IPS-NIHi11 (cell line): Measurements from ENCODE around the gene RUNX1.
"Not testable (repeated sequence)": the region's sequence is repeated elsewhere in the genome, so short reads cannot be mapped to it uniquely, and the experiment has no call there.

Experiments
- DNase-seq: peaks from one replicate; pipeline ENCODE4 v3.0.0; 2012; ENCODE audit warnings: mixed read lengths, low spot score

The RUNX1 gene

GRCh38 chr21:35016517-35017188 is 32.4 kb downstream of the RUNX1 start:
- DNase-seq, result no peak

GRCh38 chr21:35016071-35016470 is 33.0 kb downstream of the RUNX1 start:
- DNase-seq, result no peak

GRCh38 chr21:35015435-35016024 is 33.6 kb downstream of the RUNX1 start:
- no peak for DNase-seq

GRCh38 chr21:35014302-35015041 is 34.6 kb downstream of the RUNX1 start:
- DNase-seq, result no peak

GRCh38 chr21:35011681-35012080 is 37.4 kb downstream of the RUNX1 start:
- no peak for DNase-seq

- no peak for DNase-seq
These were observed 38.7 kb downstream of the RUNX1 start for GRCh38 chr21:35010447-35010846.

- no peak for DNase-seq
These were observed 41.8 kb downstream of the RUNX1 start for GRCh38 chr21:35007348-35007747.

GRCh38 chr21:35006771-35007170 is 42.3 kb downstream of the RUNX1 start:
- DNase-seq, result no peak

GRCh38 chr21:35006248-35006647 is 42.9 kb downstream of the RUNX1 start:
- DNase-seq, result no peak

GRCh38 chr21:35005560-35006224 is 43.4 kb downstream of the RUNX1 start:
- no peak for DNase-seq

GRCh38 chr21:35005077-35005476 is 44.0 kb downstream of the RUNX1 start:
- no peak for DNase-seq

- DNase-seq, result no peak
These were observed 44.8 kb downstream of the RUNX1 start for GRCh38 chr21:35004314-35004713.

- no peak for DNase-seq
These were observed 46.0 kb downstream of the RUNX1 start for GRCh38 chr21:35002879-35003722.

GRCh38 chr21:34999397-34999941 is 49.6 kb downstream of the RUNX1 start:
- DNase-seq, result no peak

GRCh38 chr21:34998176-34998575 is 50.9 kb downstream of the RUNX1 start:
- no peak for DNase-seq

GRCh38 chr21:34997294-34997693 is 51.8 kb downstream of the RUNX1 start:
- no peak for DNase-seq

- no peak for DNase-seq
These were observed 52.6 kb downstream of the RUNX1 start for GRCh38 chr21:34996304-34997101.

- no peak for DNase-seq
These were observed 53.2 kb downstream of the RUNX1 start for GRCh38 chr21:34995979-34996303.

- no peak for DNase-seq
These were observed 54.1 kb downstream of the RUNX1 start for GRCh38 chr21:34994766-34995631.

- DNase-seq, result not testable (repeated sequence)
These were observed 55.6 kb downstream of the RUNX1 start for GRCh38 chr21:34993521-34993921.
